NCI-H1436 (cell line): Measurements from ENCODE around the gene NCF2.
"Not testable (repeated sequence)": the region's sequence is repeated elsewhere in the genome, so short reads cannot be mapped to it uniquely, and the experiment has no call there.

Experiments used
- DNase-seq: peaks from one replicate; lab custom pipeline; 2025; lab: John Stamatoyannopoulos, UW

The NCF2 gene

GRCh38 chr1:183590244-183591191, at the start of gene NCF2:
NCF2 (minus strand) TSS chr1:183590459; CDS start chr1:183590329, 130 bp downstream.
- DNase-seq, result no peak

GRCh38 chr1:183638649-183639387, 48.6 kb upstream of the NCF2 start:
- DNase-seq, result no peak

GRCh38 chr1:183636783-183637182, 46.5 kb upstream of the NCF2 start:
- no peak for DNase-seq

- DNase-seq, result no peak
Observed at GRCh38 chr1:183636334-183636682, 46.0 kb upstream of the NCF2 start.

- DNase-seq, result peak; percentile 93
Observed at GRCh38 chr1:183635606-183636333, 45.5 kb upstream of the NCF2 start, which contains the start of gene ARPC5. ARPC5 (minus strand) TSS chr1:183635783; CDS start chr1:183635659, 124 bp downstream.

GRCh38 chr1:183635099-183635605, 44.9 kb upstream of the NCF2 start:
- DNase-seq, result no peak

GRCh38 chr1:183634429-183635065, 44.3 kb upstream of the NCF2 start:
- DNase-seq, result no peak

GRCh38 chr1:183633676-183634343, 43.6 kb upstream of the NCF2 start:
- no peak for DNase-seq

GRCh38 chr1:183632964-183633363, 42.7 kb upstream of the NCF2 start:
- no peak for DNase-seq

GRCh38 chr1:183632114-183632513, 41.9 kb upstream of the NCF2 start:
- no peak for DNase-seq

GRCh38 chr1:183630748-183631147, 40.5 kb upstream of the NCF2 start:
- no peak for DNase-seq

- DNase-seq, result no peak
Observed at GRCh38 chr1:183628537-183628936, 38.3 kb upstream of the NCF2 start.

GRCh38 chr1:183626236-183626635, 36.0 kb upstream of the NCF2 start:
- not testable (repeated sequence) for DNase-seq

- DNase-seq, result peak; percentile 12
Observed at GRCh38 chr1:183622884-183623785, 32.9 kb upstream of the NCF2 start.

- no peak for DNase-seq
Observed at GRCh38 chr1:183622013-183622412, 31.8 kb upstream of the NCF2 start.

- no peak for DNase-seq
Observed at GRCh38 chr1:183620311-183620710, 30.1 kb upstream of the NCF2 start.

- no peak for DNase-seq
Observed at GRCh38 chr1:183619781-183620180, 29.5 kb upstream of the NCF2 start.

GRCh38 chr1:183618202-183618601, 27.9 kb upstream of the NCF2 start:
- not testable (repeated sequence) for DNase-seq

- not testable (repeated sequence) for DNase-seq
Observed at GRCh38 chr1:183612975-183613374, 22.7 kb upstream of the NCF2 start.

- no peak for DNase-seq
Observed at GRCh38 chr1:183612407-183612806, 22.1 kb upstream of the NCF2 start.
